GM18520 (cell line): ENCODE data around the gene TCAF1.
A peak's percentile ranks its signal among the peaks of the same experiment; 100 is the strongest.

Source experiments
- ATAC-seq: cut with Tn5 transposase; IDR thresholded peaks from one replicate; pipeline ENCODE4 v1.9.1; 2021; ENCODE audit not compliant: unreplicated experiment

Gene TCAF1, protein sequence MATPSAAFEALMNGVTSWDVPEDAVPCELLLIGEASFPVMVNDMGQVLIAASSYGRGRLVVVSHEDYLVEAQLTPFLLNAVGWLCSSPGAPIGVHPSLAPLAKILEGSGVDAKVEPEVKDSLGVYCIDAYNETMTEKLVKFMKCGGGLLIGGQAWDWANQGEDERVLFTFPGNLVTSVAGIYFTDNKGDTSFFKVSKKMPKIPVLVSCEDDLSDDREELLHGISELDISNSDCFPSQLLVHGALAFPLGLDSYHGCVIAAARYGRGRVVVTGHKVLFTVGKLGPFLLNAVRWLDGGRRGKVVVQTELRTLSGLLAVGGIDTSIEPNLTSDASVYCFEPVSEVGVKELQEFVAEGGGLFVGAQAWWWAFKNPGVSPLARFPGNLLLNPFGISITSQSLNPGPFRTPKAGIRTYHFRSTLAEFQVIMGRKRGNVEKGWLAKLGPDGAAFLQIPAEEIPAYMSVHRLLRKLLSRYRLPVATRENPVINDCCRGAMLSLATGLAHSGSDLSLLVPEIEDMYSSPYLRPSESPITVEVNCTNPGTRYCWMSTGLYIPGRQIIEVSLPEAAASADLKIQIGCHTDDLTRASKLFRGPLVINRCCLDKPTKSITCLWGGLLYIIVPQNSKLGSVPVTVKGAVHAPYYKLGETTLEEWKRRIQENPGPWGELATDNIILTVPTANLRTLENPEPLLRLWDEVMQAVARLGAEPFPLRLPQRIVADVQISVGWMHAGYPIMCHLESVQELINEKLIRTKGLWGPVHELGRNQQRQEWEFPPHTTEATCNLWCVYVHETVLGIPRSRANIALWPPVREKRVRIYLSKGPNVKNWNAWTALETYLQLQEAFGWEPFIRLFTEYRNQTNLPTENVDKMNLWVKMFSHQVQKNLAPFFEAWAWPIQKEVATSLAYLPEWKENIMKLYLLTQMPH

DNA sequence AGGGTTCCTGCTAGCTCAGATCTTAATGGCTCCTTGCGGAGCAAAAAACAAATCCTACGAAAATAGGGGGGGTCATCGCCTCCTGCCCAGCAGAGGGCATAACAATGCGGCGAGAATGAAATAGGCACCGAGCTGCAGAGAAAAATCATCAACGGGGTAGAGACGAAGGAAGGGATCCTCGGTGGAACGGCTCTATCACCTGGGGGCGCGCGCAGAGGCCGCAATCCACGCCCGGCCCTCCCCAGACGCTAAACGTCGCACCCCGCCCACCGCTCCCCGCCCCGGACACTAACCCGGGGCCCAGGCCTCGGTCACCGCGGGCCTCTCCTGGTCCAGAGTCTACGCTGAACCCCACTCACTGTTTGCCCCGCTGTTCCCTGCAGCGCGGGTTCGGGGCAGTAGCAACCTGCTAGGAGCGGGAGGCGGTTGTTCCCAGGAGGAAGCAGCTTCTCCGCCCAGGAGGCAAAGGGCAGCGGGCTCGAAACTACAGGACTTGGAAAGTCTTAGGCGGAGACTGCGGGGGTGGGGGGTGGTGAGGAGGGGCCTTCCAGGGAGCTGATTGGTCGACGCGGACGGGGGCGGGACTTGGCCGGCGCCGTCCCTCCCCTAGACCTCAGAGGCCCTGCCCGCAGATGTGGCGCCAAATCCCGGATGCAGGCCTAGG is at the start of gene TCAF1:
TCAF1 (minus strand) TSS at position 509 of the 664 bp plus-strand sequence. CDS start 25,568 bp downstream, outside the sequence.
- ATAC-seq: peak; percentile 75

DNA sequence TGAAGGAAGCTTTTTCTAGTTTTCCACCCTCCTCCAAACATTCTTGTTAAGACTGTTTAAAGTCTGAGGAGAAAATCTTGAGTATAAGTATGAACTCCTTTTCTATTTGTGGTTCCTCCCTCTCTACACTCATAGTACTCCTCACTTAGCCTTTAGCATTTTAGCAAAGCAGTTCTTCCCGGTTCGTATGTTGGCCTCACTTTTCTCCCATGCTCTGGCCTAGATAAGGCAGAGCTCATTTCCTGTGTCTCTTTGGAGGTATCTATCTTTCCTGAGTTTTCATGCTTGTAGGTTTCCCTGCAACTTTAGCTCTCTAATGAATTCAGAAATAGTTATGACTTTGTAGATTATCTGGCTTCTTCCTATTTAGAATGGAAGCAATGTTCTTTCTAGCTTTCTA is 46.8 kb upstream of the TCAF1 start:
- no peak for ATAC-seq

DNA sequence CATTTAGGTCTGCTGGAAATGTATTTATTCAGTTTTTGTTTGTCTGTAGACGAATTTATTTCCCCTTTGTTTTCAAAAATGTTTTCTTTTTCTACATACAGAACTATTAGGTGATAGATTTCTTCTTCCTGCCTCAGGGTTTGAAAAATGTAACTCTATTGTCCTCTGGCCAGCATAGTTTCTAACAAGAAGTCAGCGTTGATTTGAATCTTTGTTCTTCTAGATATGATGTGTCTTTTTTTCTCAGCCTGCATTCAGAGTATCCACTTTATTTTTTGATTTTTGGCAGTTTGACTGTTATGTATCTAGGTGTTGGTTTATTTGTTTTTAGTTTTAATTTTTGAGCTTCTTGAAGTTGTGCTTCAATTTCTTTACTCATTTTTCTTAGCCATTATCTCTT is 45.1 kb upstream of the TCAF1 start:
- no peak for ATAC-seq

DNA sequence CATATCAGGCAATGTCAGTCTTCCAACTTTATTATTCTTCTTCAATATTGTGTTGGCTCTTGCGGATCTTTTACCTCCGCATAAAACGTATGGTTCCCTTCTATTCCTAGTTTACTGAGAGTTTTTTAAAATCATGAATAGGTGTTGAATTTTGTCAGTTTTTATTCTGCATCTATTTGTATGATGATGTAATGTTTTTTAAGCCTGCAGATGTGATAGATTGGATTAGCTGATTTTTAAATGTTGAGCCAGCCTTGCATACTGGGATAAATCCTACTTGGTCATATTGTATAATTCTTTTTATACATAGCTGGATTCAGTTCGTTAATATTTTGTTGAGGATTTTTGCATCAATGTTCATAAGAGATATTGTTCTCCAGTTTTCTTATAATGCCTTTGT is 43.4 kb upstream of the TCAF1 start:
- no peak for ATAC-seq

DNA sequence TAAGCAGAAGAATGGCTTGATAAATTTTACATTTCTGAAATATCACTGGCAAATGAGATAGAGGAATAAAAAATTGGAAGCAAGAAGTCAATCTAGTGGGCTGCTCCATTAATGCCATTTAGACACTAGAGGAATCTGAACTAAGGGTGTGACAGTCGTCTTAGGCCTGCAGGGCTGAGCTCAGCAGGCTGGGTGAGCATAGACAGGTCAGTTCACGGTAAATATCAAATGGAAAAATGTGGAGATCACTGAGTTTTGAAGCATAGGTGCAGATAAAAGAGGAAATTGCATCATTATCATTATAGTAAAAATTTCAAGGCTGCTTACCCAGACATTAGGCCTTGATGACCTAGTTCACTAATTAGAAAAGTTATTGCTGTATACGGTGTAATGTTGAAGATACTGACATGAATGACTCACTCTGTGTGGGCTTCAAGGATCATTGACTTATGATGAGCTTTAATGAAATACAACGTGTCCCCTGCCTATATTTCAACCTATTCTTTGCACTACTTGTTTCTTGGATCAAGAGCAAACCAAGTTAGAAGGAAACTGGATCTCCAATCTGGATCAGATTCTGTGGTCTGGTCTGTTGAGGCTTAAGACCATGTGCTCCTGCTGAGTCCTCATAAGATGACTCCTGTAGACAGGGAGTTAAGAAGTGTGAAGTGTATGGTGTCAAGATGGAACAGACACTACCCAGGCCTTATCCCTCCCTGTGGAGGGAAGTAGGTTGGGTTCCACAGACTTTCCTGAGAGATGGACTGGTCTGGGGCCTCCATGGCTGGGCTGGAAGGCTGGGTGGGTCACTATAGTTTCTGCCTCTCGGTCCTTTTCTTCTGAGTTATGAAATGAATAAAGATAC is 36.6 kb upstream of the TCAF1 start:
- ATAC-seq: no peak

DNA sequence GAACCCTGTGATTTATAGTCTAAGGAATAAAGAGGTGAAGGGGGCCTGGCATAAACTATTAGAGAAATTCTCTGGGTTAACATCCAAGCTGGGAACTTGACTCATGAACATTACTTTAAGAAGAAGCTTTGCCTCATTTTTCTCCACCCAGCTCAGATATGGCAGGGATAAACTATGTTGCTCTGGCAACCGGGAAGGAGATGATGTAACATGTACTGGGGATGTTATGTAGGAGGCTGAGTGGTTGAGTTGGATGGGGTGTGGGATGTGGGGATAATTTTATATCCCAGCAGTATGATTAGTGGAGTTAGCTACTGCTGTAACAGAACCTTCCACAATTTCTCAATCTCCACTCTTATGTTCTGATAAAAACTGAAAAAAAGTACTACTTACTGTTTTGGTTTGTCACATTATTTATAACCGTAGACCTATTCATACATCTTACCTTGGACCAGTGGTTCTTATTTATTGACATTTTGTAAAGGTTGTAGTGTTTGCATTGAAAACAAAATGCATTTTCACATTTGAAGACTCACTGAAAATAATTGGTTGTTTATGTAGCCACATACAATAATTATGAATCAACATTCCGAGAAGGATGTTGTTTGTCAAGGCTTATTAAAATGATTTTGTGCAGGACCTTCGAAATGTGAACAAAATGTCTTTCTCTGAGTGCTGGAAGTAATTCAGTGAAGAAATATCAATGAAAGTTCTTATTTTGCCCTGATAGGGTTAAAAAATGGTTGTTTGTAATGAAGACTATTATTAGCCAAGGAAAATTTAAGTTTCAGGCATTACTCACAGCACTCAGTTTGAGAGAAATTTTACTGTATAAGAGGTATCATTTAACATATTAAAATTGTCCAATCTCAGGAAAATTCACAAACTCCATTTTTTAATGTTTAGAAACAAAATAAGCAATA is 34.4 kb upstream of the TCAF1 start:
- ATAC-seq: no peak

DNA sequence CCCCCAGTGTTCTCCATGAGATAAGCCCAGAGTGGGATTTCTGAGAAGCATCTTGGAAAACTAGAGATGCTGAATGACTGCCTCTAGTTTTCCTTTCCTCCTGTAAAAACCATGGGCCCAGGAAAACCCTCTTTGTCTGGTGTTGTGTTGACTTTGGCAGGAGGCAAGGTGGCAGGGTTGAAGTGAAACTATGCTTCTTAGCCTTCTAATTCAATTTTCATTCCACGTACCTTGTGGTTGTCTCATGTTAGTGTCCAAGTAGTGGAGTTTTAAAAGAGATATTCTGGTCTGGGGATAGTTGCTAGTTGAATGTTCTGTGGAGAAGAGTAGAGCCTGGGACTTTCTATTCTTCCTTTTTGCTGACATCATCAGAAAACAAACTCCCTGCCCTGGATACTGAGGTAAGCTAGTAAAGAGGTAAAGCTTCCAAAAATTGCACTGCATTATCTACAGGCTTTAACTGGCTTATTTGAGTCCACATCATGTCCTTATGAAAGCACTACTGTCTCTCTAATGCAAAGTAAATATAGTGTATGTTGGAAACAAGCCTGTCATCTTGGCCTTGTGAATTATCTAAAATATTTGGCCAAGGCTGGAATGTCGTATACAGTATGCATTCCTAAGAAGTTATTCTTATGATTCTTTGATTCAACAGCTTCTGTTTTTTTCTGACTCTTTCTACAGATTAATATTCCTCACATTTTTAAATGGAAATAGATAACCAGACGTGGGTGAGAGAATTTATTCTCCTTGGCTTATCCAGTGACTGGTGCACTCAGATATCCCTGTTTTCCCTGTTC is 32.8 kb upstream of the TCAF1 start, which contains the start of gene OR2F2:
OR2F2 (plus strand) TSS at position 708 of the 800 bp plus-strand sequence; CDS start at position 708, 0 bp downstream.
- no peak for ATAC-seq

DNA sequence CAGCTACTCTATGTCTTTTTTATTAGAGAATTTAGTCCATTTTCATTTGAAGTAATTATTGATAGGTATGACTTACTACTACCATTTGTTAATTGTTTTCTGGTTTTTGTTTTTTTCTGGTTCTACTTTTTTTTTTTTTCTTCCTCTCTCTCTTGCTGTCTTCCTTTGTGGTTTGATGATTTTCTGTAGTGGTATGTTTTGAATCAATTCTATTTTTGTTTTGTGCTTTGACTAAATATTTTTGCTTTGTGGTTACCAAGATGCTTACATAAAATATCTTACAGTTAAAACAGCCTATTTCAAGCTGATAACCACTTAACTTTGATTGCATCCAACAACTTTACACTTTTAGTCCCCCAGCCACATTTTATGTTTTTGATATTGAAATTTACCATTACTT is 29.8 kb upstream of the TCAF1 start:
- no peak for ATAC-seq

DNA sequence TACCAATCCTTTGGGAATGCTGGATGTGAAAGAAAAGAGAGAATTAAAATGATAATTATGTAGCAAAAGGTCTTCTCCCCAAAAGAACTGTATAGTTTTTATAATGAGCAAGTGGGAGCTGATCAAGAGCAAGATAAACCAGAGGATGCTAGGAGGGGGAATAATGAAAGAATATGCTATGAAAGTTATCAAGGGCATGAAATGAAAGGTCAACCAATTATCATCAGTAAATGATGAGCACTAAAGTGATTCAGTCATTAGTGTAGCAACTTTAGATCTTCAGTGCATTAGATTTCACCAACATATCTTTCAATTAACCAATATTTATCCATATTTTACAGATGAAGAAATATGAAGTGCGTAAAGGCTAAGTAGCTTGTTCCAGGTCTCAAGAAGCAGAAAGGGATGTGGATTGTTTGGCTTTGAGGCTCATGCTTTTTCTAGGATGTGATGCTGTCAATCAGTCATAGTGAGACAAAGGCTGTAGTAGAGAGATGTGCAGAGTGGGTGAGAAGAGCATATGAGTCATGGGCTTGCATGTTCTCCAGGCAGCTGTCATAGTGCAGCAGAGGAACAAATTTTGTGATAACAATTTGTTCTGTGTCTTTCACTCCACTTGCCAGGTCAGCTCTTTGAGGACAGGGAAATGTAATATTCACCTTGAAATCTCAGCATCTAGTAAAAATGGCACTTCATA is 27.4 kb upstream of the TCAF1 start:
- peak; percentile 50 for ATAC-seq

DNA sequence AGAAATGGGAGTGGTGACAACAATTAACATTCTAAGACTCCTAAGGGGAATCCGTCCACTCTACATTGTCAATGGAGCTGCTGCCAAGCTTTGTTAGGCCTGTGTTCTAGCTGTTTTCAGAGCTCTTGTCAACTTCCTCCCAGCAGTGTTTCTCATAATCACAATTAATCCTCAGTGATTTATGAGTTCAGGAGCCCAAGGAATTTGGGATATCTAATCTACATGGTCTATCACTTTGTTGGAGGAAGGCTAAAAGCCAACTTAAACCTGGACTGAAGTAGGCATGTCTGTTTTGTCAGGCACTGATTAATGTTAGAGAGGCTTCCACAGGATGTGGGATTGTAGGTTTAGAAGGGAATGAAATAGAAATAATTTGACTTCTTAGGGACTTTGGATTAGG is 22.9 kb upstream of the TCAF1 start:
- ATAC-seq: no peak

DNA sequence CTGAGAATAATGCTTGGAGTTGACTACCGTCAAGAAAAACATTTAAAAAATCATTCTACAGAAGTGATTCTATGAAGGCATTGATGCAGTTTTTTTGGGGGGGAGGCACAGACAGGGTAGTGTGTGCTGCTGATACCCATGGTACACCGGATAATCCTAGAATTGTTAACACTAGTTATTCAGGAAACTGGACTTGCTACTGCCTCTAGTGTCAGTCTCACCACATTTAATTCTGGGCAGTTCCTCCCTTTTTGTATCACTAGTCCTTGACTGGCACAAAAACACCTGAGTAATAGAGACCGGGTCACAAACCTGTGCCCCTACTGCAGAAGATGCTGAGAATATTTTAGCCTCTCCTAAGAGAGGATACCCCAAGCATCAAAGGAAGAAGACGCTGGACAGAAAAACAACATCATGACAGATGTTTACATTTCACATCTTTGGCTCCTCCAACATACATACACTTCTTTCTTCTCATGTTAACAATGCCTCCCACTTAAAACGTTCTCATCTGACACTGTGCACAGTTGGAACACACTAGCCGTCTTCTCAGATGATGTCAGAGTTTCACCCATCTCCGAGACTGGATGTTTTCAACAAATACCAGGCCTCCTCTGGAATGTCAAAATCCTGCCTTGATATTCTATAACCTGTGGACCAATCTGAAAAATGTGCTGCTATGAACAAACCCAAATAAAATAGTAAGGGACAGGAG is 13.1 kb upstream of the TCAF1 start:
- ATAC-seq: no peak

DNA sequence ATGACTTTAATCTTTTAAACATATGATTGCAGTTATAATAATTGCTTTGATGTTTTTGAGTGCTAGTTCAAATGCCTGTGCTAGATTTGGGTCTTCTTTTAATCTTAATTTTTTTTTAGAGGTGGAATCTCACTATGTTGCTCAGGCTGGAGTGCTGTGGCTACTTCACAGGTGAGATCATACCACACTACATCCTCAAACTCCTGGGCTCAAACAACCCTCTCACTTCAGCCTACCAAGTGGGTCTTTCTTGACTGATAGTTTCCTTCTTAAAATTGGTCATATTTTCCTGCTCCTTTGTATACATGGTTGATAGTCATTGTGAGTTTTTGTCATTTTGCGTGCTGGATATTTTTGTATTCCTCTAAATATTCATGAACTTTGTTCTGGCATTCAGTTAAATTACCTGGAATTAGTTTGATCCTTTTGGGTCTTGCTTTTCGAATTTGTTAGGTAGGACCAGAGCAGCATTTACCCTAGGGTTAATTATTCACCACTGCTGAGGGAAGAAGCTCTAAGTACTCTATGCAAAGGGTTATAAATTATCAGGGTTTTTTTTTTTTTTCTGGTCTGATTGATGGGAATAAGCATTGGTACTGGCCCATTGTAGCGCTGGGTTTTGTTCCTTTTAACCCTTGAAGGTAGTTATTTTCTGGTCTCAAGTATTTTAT is 12.1 kb upstream of the TCAF1 start:
- ATAC-seq: no peak

DNA sequence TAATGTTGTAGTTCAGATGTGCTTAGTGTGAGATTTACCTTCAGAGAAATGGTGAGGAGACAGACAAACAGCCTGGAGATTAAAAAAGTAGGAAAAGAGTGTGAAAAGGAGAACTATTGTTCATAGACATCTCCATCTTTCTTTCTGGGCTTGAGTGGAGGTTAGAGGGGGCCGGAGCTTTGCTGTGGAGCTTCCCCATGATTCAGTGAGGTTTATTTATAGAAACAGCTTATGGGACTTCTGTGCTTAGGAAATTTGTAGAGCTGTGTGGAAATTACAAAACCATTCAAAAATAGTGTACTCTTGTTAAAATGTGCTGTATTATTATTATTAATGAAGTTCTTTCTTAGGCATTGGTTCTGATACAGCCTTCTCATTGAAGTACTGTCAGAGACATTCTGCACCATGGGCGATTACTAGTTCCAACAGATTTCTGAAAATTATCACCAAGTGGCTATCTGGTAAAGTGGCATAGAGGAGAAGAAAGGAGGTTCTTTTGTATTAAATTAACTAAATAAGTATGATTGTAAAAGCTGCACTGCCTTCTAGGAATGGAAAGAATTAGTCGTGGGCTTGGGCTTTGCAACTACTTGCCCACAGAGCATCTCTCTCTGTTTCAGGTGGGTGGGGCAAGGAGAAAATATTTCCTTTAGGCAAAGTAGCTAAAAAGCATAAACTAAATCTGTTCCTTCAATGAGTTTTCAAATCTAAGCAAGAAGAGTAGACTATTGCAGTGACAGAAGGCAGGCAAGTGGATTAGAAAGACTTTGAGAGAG is 8.7 kb upstream of the TCAF1 start:
- no peak for ATAC-seq

DNA sequence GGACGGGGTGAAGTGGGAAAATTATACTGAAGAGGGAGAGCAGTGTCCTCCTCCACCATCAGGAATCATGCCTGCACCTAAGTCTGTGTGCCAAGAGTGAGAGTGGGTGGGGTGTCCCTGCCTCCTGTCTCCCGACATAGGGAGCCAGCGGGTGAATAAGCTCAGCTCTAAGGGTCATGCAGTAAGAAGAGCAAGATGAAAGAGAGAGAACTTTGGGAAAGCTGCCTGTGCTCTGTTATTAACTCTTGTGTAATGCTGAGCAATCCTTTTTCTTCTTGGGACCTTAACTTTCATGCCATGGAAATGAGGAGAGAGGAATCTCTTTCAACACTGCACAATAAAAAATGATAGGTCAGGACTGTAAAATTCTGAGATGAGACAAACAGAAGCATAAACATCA is 7.9 kb upstream of the TCAF1 start:
- ATAC-seq: no peak

DNA sequence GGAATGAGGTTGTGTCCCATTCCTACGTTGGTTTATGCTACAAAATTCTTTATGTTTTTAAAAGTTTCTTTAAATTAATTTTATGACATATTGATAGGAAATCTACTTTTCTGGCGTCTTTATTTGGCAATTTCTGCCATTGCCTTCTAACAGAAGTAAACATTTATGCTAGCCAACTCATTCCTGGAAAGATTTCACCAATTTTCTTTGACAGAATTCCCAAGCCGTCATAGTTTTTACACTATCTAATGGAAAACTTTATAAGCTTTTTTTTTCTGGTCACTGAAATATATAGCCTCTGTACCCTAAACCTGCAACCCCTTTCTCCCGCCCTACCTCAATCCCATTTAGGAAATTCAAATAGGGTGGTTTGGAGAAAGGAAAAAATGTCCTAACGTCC is 6.1 kb upstream of the TCAF1 start:
- no peak for ATAC-seq

DNA sequence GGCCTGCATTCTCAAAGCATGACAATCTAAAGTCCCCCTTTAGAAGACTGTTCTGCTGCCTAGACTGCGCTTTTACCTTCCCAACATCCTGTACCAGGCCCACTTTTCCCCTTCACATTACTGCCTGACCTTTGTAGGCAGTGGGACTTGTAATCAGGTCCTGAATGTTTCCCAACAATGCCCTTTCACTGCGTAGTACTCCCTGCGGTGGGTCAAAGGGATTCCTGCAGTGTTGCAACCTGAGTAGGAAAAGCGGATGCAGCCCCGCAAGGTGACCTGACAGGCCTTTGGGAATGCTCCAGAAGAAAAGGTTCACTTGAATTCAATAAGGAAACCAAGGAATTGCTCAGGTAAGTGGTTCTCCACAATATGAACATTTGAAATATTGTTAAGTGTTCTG is 4.9 kb upstream of the TCAF1 start:
- no peak for ATAC-seq
